DMS 273 treated with DMSO at 0.1 percent for 48 hours (cell line): ENCODE results near the gene TFF1.
A peak's percentile ranks its signal among the peaks of the same experiment; 100 is the strongest.

Source experiments
- DNase-seq: peaks from one replicate; lab custom pipeline; 2025; lab: John Stamatoyannopoulos, UW

The TFF1 gene

DNA sequence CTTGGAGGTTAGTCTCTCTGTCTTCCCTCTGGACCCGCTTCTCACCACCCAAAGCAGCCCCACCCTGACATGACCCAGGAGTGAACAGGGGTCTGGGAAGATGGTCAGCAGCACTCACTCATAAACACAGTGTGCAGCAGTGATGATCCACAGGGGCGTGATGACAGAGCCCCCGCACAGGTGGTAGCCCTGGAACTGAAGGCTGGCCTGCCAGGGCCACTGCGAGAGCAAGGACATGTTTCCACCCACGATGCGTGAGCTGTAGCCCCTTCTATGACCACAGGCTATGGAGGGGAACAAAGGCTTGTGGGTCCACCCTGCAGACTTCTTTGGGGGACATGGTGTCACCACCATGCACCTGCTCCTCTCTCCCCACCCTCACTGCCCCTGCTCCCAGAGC lies 16.6 kb upstream of the TFF1 start:
- DNase-seq, result no peak

- peak; percentile 8 for DNase-seq
Measured at GRCh38 chr21:42381347-42381984, 15.1 kb upstream of the TFF1 start.

DNA sequence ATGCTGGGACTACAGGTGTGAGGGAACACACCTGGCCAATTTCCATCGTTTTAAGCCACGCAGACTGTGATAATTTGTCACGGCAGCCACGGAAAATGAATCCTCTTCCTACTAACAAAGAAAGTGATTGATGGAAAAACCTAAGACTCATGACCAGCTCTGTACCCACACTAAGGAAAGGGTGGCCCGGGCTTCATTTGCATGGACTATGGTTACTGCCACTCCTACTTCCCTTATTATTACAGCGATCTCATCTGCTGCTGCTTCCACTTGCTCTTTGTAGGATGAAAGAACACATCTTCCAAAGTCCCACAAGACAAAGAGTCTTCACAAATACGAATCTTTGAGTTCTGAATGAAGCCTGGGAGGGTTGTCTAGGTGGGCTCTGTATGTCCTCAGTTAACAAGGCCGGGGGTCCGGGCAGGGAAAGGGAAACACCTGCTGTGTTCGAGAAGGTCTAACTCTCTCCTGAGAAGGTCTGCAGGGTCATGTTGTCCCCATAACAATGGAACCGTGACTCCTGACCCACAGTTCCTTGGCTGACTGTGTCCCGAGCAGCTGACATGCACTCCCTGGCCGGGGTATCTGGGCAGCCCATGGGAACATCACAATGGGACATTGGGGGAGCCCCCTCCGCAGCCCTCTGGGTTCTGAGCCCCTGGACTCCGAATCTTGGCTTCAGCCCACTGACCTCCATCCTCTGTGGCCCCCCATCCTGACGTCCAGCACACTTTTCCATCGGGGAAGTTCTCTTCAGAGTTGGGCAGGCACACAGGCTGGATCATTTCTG lies 13.3 kb upstream of the TFF1 start:
- DNase-seq, result no peak

- no peak for DNase-seq
Measured at GRCh38 chr21:42378418-42378817, 12.1 kb upstream of the TFF1 start.

GRCh38 chr21:42377951-42378340 lies 11.6 kb upstream of the TFF1 start:
- no peak for DNase-seq

DNA sequence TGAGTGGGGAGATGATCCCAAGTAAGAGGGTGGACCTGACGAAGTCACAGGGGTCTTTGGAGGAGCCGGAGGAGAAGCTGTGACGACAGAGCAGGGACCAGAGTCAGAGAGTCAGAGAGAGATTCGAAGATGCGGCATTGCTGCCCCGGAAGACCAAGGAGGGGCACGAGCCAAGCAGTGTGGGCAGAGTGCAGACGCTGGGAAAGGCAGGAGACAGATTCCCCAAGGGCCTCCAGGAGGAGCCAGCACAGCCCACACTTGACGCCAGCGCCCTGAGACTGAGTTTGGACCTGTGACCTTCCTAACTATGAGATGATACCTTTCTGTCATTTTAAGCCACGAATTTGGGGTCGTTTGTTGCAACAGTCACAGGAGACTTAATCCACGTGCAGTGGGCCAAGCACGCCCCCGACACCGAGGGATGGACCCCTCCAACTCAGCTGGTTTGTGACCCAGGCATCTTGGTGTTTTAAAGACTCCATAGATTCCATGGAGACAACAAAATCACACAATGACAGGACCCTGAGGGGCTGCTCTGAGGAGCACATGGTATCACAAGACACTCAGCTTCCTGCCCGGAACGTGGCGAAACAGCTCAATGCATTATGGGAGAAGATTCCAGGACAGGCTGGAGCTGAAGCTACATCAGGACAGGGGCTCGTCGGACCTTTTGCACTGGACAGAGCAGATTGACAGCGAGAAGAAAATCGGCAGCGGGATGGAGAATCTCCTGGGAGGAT lies 11.0 kb upstream of the TFF1 start:
- DNase-seq, result no peak

DNA sequence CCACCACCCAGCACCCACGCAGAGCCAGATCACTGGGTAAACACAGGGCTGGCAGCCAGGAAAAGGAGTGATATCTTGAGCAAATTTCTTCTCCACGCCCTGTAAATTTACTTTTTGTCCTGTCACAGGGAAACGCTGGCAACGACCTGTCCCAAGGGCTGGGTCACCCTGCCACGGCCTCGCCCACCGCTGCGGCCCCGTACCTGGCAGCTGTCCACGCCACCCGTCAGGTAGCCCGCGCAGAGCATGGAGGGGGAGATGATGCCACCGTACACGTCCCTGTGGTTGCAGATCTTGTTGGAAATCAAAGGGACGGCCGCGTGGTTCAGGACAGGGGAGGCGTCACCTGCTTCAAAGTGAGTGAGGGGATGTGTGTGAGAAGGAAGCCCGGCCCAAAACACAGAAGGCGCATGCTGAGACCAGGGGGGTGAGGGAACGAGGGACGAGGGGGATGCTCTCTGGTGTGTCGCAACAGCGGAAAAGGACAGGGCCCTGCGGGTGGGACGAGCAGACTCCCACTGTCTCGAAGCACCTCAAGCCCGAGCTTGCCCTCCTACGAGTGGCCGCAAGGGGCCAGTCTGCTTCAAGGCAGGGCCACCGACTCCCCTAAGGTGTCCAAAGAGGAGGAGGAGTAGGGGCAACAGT lies 10.1 kb upstream of the TFF1 start:
- no peak for DNase-seq

GRCh38 chr21:42375966-42376337 lies 9.6 kb upstream of the TFF1 start:
- no peak for DNase-seq

GRCh38 chr21:42375506-42375905 lies 9.2 kb upstream of the TFF1 start:
- no peak for DNase-seq

DNA sequence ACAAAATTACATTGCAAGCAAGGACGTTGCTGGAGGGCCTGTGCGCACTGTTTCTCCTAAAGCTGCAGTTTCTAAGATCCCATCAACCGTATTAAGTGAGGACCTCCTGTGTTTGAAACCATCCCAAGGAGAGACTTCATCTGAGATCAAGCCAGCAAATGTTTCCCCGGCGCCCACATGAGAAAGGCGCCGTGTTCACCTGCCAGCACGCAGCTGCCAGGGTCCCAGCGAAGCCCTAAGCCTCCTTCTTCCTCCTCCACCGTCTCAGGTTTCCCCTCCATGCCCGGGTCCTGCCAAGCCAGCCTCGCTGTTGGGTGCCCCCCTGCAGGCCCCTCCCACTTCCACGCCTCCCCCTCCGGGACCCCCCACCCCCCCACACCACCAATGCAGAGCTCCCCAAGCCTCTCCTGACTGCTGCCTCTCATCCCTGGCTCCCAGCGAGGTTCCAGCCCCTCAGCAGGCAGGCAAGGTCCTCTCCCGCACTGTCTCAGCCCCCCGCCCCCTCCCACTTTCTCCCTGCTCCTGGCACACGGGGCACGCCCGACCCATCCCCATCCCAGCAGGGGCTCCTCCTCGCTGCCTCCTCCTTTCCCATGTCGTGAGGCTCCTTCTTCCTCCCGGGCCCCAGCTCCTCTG lies 8.6 kb upstream of the TFF1 start:
- DNase-seq, result no peak

DNA sequence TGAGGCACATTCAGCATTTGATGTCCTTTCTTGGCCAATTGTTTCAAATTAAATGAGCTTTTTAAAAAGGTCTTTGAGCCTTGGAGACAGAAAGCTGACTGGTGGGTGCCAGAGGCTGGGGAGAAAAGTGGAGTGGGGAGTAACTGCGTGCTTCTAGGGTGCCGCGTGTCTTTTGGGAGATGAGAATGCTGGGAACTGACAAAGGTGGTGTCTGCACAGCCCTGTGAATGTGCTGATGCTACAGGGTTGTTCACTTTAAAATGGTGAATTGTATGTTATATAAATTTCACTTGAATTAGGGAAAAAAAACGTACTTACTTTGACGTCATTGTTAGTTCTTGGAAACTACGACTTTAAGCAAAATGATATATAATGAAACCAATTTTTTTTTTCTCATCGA lies 8.1 kb upstream of the TFF1 start:
- no peak for DNase-seq

- DNase-seq, result no peak
Measured at GRCh38 chr21:42373908-42374455, 7.6 kb upstream of the TFF1 start.

- DNase-seq, result no peak
Measured at GRCh38 chr21:42373196-42373907, 7.0 kb upstream of the TFF1 start.

DNA sequence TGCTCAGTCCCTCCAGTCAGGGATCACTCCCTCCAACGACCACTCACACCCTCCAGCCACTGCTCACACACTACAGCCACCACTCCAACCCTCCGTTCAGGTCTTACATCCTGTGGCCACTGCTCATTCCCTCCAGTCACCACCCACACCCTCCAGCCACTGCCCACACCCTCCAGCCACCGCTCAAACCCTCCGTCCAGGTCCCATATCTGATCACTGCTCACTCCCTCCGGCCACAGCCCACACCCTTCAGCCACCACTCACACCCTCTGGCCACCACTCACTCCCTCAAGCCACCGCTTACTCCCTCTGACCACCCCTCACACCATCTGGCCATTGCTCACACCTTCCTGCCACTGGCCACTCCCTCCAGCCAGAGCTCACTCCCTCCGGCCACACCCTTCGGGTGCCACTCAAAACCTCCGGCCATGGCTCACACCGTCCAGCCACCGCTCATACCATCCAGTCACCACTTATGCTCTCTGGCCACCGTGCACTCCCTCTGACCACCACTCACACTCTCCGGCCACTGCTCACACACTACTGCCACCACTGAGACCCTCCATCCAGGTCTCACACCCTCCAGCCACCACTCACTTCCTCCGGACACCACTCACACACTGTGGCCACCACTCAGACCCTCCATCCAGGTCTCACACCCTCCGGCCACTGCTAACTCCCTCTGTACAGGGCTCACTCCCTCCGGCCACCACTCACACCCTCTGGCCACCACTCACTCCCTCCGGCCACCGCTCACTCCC lies 4.7 kb upstream of the TFF1 start:
- DNase-seq, result no peak

DNA sequence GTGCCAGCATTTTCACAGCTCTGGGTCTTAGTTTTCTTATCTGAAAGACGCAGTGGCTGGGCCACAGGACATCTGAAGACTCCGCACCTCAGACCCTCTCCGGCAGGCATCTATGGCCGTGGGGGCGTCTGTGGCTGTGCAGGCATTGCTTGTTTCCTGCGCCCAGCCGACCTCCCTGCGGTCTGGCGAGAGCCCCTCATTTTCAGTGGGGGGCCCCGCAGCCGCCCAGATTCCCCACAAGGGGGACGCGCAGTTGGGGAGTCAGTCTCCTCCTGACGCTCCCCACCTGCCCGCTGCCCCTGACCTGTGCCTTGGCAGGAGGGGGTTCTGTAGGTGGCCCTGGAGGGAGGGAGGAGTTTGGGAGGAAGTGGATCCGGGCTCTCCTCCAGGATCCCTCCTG lies 3.5 kb upstream of the TFF1 start:
- DNase-seq, result no peak

DNA sequence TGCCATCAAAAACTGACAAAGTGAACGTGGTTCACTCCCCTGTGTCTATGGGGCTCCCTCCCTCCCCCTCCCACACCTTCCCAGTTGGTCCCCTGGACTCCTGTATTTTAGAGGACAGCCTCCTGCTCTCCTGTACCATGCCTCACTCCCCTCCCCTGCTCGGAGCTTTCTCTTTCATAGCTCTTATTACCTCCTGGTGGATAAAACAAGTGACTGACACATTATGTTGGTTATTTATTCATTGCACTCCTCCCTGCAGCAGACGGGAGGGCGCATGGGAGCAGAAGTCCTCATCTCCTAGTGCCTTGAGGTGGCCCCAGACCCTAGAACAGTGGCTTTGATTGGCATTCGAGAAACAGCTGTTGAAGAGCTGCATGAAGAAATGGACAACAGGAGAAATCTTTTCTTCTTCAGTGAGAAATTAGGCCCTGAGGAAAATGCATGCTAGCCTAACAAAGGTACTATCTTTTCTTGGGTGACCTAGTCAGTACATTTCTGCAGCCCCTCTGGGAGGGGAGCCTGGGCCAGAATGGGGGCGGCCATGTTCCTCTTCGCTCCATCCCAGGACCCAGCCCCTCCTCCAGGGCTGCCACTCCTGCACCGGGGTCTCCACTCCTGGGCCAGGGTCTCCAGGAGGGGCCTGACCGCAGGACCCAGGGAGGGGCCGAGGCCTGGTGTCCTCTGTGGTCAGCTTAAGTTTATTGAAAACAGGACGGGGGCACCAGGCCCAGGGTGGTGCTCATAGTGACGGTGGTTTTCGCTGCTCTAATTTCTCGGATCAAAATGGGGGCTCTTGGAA lies 1.2 kb upstream of the TFF1 start:
- DNase-seq, result no peak

DNA sequence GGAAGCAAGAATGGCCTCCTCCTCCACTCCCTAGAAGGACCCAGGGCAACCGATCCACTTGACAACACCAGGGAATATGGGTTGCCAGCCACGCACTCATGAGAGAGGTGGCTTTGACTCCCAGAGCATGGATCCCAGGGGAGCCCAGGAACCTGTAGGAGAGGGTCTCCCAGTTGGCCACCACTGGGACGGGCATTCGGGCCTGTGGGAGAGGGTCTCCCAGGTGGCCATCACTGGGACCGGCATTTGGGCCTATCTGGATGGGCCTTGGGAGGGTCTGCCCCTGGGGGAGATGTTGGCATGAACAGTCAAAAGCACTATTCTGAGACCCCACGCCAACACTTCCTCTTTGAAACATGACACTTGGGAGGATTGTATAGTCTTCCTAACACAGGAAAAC lies 565 bp downstream of the TFF1 start:
- no peak for DNase-seq

- DNase-seq, result no peak
Measured at GRCh38 chr21:42364304-42364865, 1.9 kb downstream of the TFF1 start.

- DNase-seq, result no peak
Measured at GRCh38 chr21:42363312-42363711, 3.0 kb downstream of the TFF1 start.
